K562 (cell line): ENCODE measurements around the gene FUT6. TPM values are rescaled to one million over a fixed set of nuclear protein-coding genes. Genes with fewer than 3 reads are reported as not detected.
A peak's percentile ranks its signal among the peaks of the same experiment; 100 is the strongest.

Source experiments
- CHD7 ChIP-seq: fragments of 200-600 bp; sonication (generic); IDR thresholded peaks from one replicate; pipeline ENCODE4 v1.6.1; 2012; ENCODE audit warnings: mild to moderate bottlenecking, low read depth, low read length, inconsistent platforms
- ELK3 ChIP-seq: fragments of 450-650 bp; formaldehyde crosslinking; IDR thresholded peaks from 2 replicates; pipeline ENCODE4 v1.4.0; 2020; ENCODE audit warnings: mild to moderate bottlenecking
- EP400 ChIP-seq: fragments of 450-650 bp; IDR thresholded peaks from 2 replicates; pipeline ENCODE4 v1.6.1; 2017; ENCODE audit warnings: antibody characterized with exemption, mild to moderate bottlenecking, moderate library complexity
- GTF2E2 ChIP-seq: fragments of 200-800 bp; sonication (Bioruptor generic); IDR thresholded peaks from 2 replicates; pipeline ENCODE4 v1.6.1; 2016; ENCODE audit warnings: missing genetic modification characterization, missing compliant biosample characterization
- KAT8 ChIP-seq: fragments of 450-650 bp; IDR thresholded peaks from 2 replicates; pipeline ENCODE4 v1.6.1; 2016; ENCODE audit warnings: low read depth, mild to moderate bottlenecking
- MEF2A ChIP-seq: IDR thresholded peaks from 2 replicates; pipeline ENCODE4 v1.6.1; 2011; ENCODE audit warnings: low read depth, mild to moderate bottlenecking, low read length, moderate library complexity; ENCODE audit not compliant: control insufficient read depth
- SMARCE1 ChIP-seq: fragments of 450-650 bp; IDR thresholded peaks from 2 replicates; pipeline ENCODE4 v1.7.1; 2016; ENCODE audit warnings: mild to moderate bottlenecking
- U2AF2 ChIP-seq: fragments of 200-400 bp; formaldehyde crosslinking; optimal IDR thresholded peaks from 2 replicates; pipeline ENCODE3; 2017; ENCODE audit warnings: low read depth, mild to moderate bottlenecking, low read length
- polyA plus RNA-seq, 8 experiments: library from polyadenylated mRNA; depleted of rRNA in 4 of 8; stranded (reverse) in 5 of 8; unstranded in 3 of 8; fragments of >200 nt; fragmentation: Nextera tagmentation in 2 of 8; fragmentation: Illumina TruSeq in 1 of 8; extraction: Ambion mirVana in 2 of 8; extraction: Trizol in 1 of 8; gene quantifications; 2 replicates each; pipeline versions ENCODE4 v1.2.1 to v1.2.3, GENCODE V29; 2011 to 2014; ENCODE audit warnings: inconsistent platforms in 1 of 8, missing spikeins in 1 of 8
- total RNA-seq, 7 experiments: library from RNA; depleted of rRNA in 6 of 7; stranded (reverse); fragments of >200 nt in 6 of 7; fragmentation: Illumina TruSeq in 2 of 7; extraction: Trizol in 2 of 7; gene quantifications; 2 replicates each; pipeline versions ENCODE4 v1.2.1 to v1.2.3, GENCODE V29; 2011 to 2021; ENCODE audit warnings: low replicate concordance in 1 of 7
- TF ChIP-seq, protein P1 (sequence below): sonication (generic); formaldehyde crosslinking; IDR thresholded peaks from 2 replicates; pipeline ENCODE4 v1.8.0; 2022; ENCODE audit warnings: mild to moderate bottlenecking, missing genetic modification reagents, borderline replicate concordance

The FUT6 gene
- total and polyA plus RNA-seq, 9 of the 15 experiments (the other 6 are each of a cell fraction or from before 2014, with no cell fraction given) = 0.04 TPM; not detected in 8

- TF ChIP-seq CHD7 = no peak
- TF ChIP-seq U2AF2 = no peak
- peak; percentile 46; the same call in 1 of the 2 replicates for TF ChIP-seq MEF2A
- TF ChIP-seq KAT8 = no peak
- TF ChIP-seq EP400 = peak; percentile 43; the same call in 1 of the 2 replicates
- TF ChIP-seq ELK3 = no peak
- TF ChIP-seq, protein P1, sequence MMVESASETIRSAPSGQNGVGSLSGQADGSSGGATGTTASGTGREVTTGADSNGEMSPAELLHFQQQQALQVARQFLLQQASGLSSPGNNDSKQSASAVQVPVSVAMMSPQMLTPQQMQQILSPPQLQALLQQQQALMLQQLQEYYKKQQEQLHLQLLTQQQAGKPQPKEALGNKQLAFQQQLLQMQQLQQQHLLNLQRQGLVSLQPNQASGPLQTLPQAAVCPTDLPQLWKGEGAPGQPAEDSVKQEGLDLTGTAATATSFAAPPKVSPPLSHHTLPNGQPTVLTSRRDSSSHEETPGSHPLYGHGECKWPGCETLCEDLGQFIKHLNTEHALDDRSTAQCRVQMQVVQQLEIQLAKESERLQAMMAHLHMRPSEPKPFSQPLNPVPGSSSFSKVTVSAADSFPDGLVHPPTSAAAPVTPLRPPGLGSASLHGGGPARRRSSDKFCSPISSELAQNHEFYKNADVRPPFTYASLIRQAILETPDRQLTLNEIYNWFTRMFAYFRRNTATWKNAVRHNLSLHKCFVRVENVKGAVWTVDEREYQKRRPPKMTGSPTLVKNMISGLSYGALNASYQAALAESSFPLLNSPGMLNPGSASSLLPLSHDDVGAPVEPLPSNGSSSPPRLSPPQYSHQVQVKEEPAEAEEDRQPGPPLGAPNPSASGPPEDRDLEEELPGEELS = peak; percentile 90; the same call in 1 of the 2 replicates
- TF ChIP-seq GTF2E2 (tag) = no peak
- peak; percentile 98 for TF ChIP-seq SMARCE1
Measured at GRCh38 chr19:5799247-5800241, 40.0 kb downstream of the FUT6 start (continued).
